DND-41 (cell line): ENCODE measurements around the gene SLC44A1.

Experiments used
- CTCF ChIP-seq: IDR thresholded peaks from 2 replicates; pipeline ENCODE4 v1.5.1; 2012; ENCODE audit warnings: borderline replicate concordance, low read length, moderate library complexity, mild to moderate bottlenecking; ENCODE audit not compliant: poor library complexity, severe bottlenecking; ENCODE audit errors: extremely low read depth
- EZH2 ChIP-seq: IDR thresholded peaks from 3 replicates; pipeline ENCODE4 v1.6.1; 2012; ENCODE audit warnings: borderline replicate concordance, low read depth, mild to moderate bottlenecking, moderate library complexity, low read length, inconsistent platforms; ENCODE audit not compliant: severe bottlenecking

GRCh38 chr9:105403552-105404248 is 159.2 kb downstream of the SLC44A1 start:
- TF ChIP-seq CTCF (no peak), EZH2 (no peak)
